CD4-positive, alpha-beta T cell treated with Interleukin-6 at 100 ng/mL for 8 hours (primary cell): ENCODE measurements around the gene DHODH.
"Not testable (repeated sequence)": the region's sequence is repeated elsewhere in the genome, so short reads cannot be mapped to it uniquely, and the experiment has no call there.

Experiments used
- DNase-seq: peaks from one replicate; pipeline ENCODE4 v3.0.0-alpha.2; 2020; ENCODE audit warnings: mixed read lengths, low spot score

DHODH gene

GRCh38 chr16:72054254-72054847 is 45.8 kb downstream of the DHODH start, which contains the start of gene HP:
HP (plus strand) TSS chr16:72054505; CDS start chr16:72054653, 148 bp downstream.
- not testable (repeated sequence) for DNase-seq

GRCh38 chr16:72055911-72056310 is 47.4 kb downstream of the DHODH start:
- no peak for DNase-seq

- not testable (repeated sequence) for DNase-seq
Observed at GRCh38 chr16:72057313-72057712, 48.8 kb downstream of the DHODH start.

GRCh38 chr16:72059060-72059459 is 50.5 kb downstream of the DHODH start:
- DNase-seq, result not testable (repeated sequence)

- no peak for DNase-seq
Observed at GRCh38 chr16:72060405-72060804, 51.9 kb downstream of the DHODH start.

- DNase-seq, result no peak
Observed at GRCh38 chr16:72061564-72061963, 53.0 kb downstream of the DHODH start.

GRCh38 chr16:72064361-72064894 is 55.9 kb downstream of the DHODH start:
- no peak for DNase-seq

GRCh38 chr16:72066747-72067146 is 58.2 kb downstream of the DHODH start:
- DNase-seq, result no peak

GRCh38 chr16:72068930-72069329 is 60.4 kb downstream of the DHODH start:
- no peak for DNase-seq

- no peak for DNase-seq
Observed at GRCh38 chr16:72072514-72073342, 64.2 kb downstream of the DHODH start.

GRCh38 chr16:72073560-72074230 is 65.2 kb downstream of the DHODH start:
- no peak for DNase-seq

- DNase-seq, result not testable (repeated sequence)
Observed at GRCh38 chr16:72075067-72075466, 66.5 kb downstream of the DHODH start.
